ENCODE results near the gene GALNT6.

The GALNT6 gene

DNA sequence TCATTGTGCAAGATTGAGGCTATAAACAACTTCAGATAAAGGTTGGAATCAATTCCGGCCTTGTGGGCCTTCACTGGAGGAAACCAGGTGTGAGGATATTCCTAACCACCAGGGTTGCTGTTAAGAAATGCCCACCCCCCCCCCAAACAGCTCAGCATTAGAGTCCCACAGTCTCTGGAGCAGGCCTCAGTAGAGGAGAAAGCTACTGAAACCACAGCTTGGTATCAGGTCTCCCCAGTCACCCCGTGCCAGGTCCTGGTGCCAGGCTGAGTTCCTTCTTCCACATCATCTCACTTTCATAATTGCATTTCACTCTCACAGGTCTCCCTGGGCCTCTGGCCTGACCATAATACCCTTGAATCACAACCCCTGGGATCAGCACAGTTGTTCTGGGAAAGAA is 12.5 kb downstream of the GALNT6 start:
- no peak overlapping the region for H3K4me3 Mint-ChIP-seq
- H3K36me3 Mint-ChIP-seq, result peaks cover 61% of the 10 kb centered on the region
- no peaks in the 10 kb centered on the region for H3K9me3 Mint-ChIP-seq
- ATAC-seq, result no peak
- H3K4me1 Mint-ChIP-seq, result peaks cover 38% of the 10 kb centered on the region
- H3K27me3 Mint-ChIP-seq, result no peaks in the 10 kb centered on the region
- no peak overlapping the region for H3K27ac Mint-ChIP-seq

DNA sequence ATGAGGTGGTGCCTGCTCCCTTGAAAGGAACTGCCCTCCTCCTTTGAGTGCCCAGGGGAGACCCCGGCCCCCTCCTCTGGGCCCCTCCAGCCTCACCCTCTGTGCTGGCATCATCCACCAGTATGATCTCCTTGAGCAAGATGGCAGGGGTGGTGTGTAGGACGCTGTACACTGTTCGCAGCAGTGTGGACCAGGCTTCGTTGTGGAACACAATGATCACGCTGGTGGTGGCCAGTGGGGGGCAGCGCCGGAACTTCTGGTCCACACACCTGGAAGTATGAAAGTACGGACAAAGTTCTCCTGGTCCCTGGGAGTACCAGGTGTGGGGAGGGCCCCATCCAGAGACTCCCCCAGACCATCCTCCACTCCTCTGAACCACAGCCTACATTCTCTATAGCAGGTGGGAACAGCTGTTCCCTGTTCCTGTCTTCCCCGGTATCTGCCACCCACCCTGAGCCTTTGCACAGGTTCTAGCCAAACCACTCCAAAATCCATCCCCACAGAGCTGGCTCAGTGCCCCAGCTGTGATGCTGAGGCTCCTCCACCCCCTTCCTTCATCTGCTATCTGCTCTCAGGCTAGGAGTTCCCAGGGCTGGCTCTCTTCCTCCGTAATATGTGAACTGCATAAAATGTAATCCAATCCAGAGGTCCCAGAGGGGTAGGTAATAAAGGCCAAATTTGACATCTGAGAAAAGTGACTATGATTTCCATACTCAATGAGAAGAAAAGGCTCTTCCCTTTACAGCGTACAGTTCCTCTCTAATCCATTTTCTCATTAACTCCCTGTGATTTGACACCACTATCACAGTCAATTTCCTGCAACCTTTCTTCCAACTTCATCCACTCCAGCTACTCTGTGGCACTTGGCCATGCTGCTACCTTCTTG is 13.9 kb downstream of the GALNT6 start:
- Mint-ChIP-seq H3K4me1 (peaks cover 33% of the 10 kb centered on the region), H3K27me3 (no peaks in the 10 kb centered on the region), H3K9me3 (no peaks in the 10 kb centered on the region), H3K27ac (no peak overlapping the region), H3K4me3 (no peak overlapping the region), H3K36me3 (peaks cover 68% of the 10 kb centered on the region)
- ATAC-seq, result no peak

- Mint-ChIP-seq H3K9me3 (no peaks in the 10 kb centered on the region), H3K27ac (no peak overlapping the region), H3K36me3 (peaks cover 55% of the 10 kb centered on the region), H3K27me3 (no peaks in the 10 kb centered on the region), H3K4me1 (peaks cover 35% of the 10 kb centered on the region), H3K4me3 (no peak overlapping the region)
- no peak for ATAC-seq
These were observed 16.4 kb downstream of the GALNT6 start for GRCh38 chr12:51374856-51375255.

DNA sequence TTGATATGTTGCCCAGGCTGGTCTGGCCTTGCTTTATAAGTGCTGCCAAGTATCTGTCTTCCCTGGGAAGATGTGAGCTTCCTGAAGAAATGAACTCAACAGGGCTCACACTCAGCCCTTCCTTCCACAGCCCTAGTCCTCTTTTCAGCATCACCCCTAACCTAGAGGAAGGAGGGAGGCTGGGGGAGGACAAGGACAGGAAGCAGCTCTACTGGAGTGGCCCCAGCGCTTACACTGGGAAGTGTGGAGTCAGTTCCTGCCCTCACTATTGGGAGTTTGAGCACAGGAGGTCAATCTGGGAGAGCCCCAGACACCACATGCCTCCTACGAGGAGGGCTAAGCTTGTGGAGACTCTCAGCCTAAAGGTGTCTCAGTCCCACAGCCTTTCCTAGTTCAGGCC is 16.8 kb downstream of the GALNT6 start:
- Mint-ChIP-seq H3K27me3 (no peaks in the 10 kb centered on the region), H3K9me3 (no peaks in the 10 kb centered on the region), H3K36me3 (peaks cover 50% of the 10 kb centered on the region), H3K27ac (no peak overlapping the region), H3K4me1 (peaks cover 40% of the 10 kb centered on the region), H3K4me3 (no peak overlapping the region)
- ATAC-seq, result no peak

- ATAC-seq, result no peak
- peaks cover 42% of the 10 kb centered on the region for H3K36me3 Mint-ChIP-seq
- no peak overlapping the region for H3K27ac Mint-ChIP-seq
- no peaks in the 10 kb centered on the region for H3K9me3 Mint-ChIP-seq
- H3K27me3 Mint-ChIP-seq, result no peaks in the 10 kb centered on the region
- H3K4me1 Mint-ChIP-seq, result peaks cover 44% of the 10 kb centered on the region
- no peak overlapping the region for H3K4me3 Mint-ChIP-seq
These were observed 18.0 kb downstream of the GALNT6 start for GRCh38 chr12:51373187-51373586.

GRCh38 chr12:51372021-51372420 is 19.2 kb downstream of the GALNT6 start:
- no peak for ATAC-seq
- no peaks in the 10 kb centered on the region for H3K9me3 Mint-ChIP-seq

GRCh38 chr12:51371295-51371953 is 19.8 kb downstream of the GALNT6 start:
- ATAC-seq, result no peak
- peaks cover 30% of the 10 kb centered on the region for H3K36me3 Mint-ChIP-seq
- no peaks in the 10 kb centered on the region for H3K9me3 Mint-ChIP-seq
- no peaks in the 10 kb centered on the region for H3K27me3 Mint-ChIP-seq
- H3K4me1 Mint-ChIP-seq, result peaks cover 44% of the 10 kb centered on the region
- H3K4me3 Mint-ChIP-seq, result no peak overlapping the region
- peak overlapping the region; percentile 15 for H3K27ac Mint-ChIP-seq

More at GRCh38 chr12:51372021-51372420, 19.2 kb downstream of the GALNT6 start:
- peaks cover 44% of the 10 kb centered on the region for H3K4me1 Mint-ChIP-seq
- no peak overlapping the region for H3K27ac Mint-ChIP-seq
- peaks cover 30% of the 10 kb centered on the region for H3K36me3 Mint-ChIP-seq
- H3K4me3 Mint-ChIP-seq, result no peak overlapping the region
- H3K27me3 Mint-ChIP-seq, result no peaks in the 10 kb centered on the region

DNA sequence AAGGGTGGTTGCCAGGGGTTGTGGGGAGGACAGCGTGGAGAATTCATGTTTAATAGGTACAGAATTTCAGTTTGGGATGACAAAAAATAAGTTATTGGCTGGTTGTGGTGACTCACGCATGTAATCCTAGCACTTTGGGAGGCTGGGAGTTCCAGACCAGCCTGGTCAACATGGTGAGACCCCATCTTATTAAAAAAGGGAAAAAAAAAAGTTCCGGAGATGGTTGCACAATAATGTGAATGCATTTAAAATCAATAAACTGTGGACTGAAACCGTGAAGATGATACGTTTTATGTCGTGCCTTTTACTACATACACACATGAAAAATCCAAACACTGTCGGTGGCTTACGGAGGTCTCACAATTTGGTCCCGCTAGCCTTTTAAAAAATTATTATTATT is 20.5 kb downstream of the GALNT6 start:
- no peaks in the 10 kb centered on the region for H3K9me3 Mint-ChIP-seq
- H3K4me3 Mint-ChIP-seq, result no peak overlapping the region
- H3K27me3 Mint-ChIP-seq, result no peaks in the 10 kb centered on the region
- no peak overlapping the region for H3K27ac Mint-ChIP-seq
- no peak for ATAC-seq
- H3K4me1 Mint-ChIP-seq, result peaks cover 44% of the 10 kb centered on the region
- H3K36me3 Mint-ChIP-seq, result peaks cover 30% of the 10 kb centered on the region

GRCh38 chr12:51369581-51369980 is 21.6 kb downstream of the GALNT6 start:
- H3K4me1 Mint-ChIP-seq, result peaks cover 44% of the 10 kb centered on the region
- no peak for ATAC-seq
- no peaks in the 10 kb centered on the region for H3K27me3 Mint-ChIP-seq
- no peaks in the 10 kb centered on the region for H3K9me3 Mint-ChIP-seq
- peaks cover 21% of the 10 kb centered on the region for H3K36me3 Mint-ChIP-seq
- H3K27ac Mint-ChIP-seq, result peak overlapping the region; percentile 56
- peak overlapping the region; percentile 28 for H3K4me3 Mint-ChIP-seq

DNA sequence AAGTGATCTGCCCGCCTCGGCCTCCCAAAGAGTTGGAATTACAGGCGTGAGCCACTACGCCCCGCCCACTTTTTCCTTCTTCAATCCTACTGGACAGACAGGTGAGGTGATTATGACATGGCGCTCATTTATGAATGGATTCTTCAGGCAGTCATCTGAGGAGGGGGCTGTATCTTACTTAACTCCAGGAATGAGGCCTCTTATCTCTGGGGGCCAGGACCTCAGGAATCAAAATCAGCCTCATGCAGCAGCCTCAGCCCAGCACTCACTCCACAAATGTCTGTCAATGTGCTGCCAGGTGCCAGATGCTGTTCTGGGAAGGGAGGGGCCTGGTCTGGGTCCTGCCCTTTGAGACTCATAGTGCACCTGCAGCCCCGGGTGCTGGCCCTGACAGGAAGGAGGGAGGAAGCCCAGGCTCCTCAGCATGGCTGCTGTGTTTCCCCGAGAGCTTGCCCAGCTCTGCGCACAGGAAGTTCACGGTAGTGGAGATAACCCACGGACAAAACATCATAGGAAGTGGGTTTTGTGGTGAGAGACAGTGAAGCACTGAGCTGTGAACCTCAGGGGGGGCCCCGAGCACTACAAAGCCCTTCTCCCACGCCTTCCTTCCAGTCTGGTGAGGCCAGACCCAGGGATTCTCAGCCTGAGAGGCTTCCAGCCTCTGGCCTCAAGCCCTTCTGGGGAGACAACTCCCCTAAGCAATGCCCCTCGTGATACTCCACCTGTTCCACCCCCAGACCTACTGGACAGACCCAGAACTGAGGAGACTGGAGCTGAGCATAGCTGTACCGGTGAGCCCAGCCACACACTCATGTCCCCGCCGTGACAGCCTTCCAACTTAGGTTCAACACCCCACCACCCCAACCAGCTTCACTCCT is 22.3 kb downstream of the GALNT6 start:
- peak; percentile 99 for ATAC-seq
- H3K27ac Mint-ChIP-seq, result peak overlapping the region; percentile 56
- peaks cover 19% of the 10 kb centered on the region for H3K36me3 Mint-ChIP-seq
- no peaks in the 10 kb centered on the region for H3K27me3 Mint-ChIP-seq
- peak overlapping the region; percentile 50 for H3K4me3 Mint-ChIP-seq
- H3K4me1 Mint-ChIP-seq, result peaks cover 44% of the 10 kb centered on the region
- no peaks in the 10 kb centered on the region for H3K9me3 Mint-ChIP-seq

DNA sequence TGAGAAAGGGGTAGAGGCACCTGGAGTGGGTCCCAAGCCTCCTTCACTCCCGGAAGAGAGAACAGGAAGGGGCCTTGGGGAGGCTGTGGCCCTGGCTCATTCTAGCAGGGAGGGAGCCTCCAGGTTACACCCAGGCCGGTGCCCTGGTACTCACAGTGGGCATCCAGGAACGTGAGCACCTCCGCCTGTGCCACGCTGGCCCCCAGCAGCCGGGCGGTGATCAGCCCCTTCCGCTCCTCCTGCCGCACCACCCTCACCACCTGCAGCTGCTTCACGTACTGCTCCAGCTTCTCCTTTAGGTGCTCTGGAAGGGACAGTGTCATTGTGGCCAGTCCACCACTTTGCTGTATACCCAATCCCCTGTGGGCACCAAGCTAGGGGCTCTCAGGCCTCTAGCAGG is 25.9 kb downstream of the GALNT6 start:
- no peaks in the 10 kb centered on the region for H3K9me3 Mint-ChIP-seq
- H3K4me1 Mint-ChIP-seq, result peaks cover 41% of the 10 kb centered on the region
- peaks cover 33% of the 10 kb centered on the region for H3K36me3 Mint-ChIP-seq
- H3K27me3 Mint-ChIP-seq, result peaks cover 14% of the 10 kb centered on the region
- H3K27ac Mint-ChIP-seq, result no peak overlapping the region
- ATAC-seq, result no peak
- H3K4me3 Mint-ChIP-seq, result no peak overlapping the region

- H3K4me1 Mint-ChIP-seq, result peaks cover 42% of the 10 kb centered on the region
These were observed 27.2 kb downstream of the GALNT6 start for GRCh38 chr12:51364001-51364400.

DNA sequence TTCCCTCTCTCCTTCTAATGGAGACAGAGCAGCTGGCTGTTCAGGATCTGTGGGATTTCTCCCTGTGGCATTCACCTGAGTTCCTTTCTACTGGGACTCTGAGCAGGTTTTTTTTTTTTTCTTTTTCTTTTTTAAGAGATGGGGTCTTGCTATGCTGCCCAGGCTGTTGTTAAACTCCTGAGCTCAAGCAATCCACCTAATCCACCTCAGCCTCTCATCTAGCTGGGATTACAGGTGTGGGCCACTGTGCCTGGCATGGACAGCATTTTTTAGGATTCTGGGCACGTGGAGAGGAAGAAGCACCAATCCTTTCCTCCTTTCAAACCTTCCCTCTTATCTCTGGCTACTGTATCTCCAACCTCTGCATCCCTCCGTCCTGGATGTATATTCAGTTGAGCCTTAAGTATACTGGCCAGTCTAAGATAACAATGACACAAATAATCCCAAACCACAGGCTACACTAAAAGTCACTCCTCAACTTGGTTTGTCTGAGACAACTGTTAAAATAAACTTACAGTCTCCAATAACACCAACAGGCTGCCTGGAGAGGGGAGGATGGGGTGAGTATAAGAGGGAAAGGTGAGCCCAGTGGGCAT is 28.4 kb downstream of the GALNT6 start:
- H3K27ac Mint-ChIP-seq, result no peak overlapping the region
- peaks cover 42% of the 10 kb centered on the region for H3K4me1 Mint-ChIP-seq
- H3K9me3 Mint-ChIP-seq, result no peaks in the 10 kb centered on the region
- ATAC-seq, result no peak
- no peak overlapping the region for H3K4me3 Mint-ChIP-seq
- H3K36me3 Mint-ChIP-seq, result peaks cover 49% of the 10 kb centered on the region
- peaks cover 16% of the 10 kb centered on the region for H3K27me3 Mint-ChIP-seq

More at GRCh38 chr12:51364001-51364400, 27.2 kb downstream of the GALNT6 start:
- Mint-ChIP-seq H3K27ac (no peak overlapping the region), H3K9me3 (no peaks in the 10 kb centered on the region), H3K4me3 (no peak overlapping the region), H3K36me3 (peaks cover 43% of the 10 kb centered on the region), H3K27me3 (peaks cover 16% of the 10 kb centered on the region)
- ATAC-seq, result no peak

DNA sequence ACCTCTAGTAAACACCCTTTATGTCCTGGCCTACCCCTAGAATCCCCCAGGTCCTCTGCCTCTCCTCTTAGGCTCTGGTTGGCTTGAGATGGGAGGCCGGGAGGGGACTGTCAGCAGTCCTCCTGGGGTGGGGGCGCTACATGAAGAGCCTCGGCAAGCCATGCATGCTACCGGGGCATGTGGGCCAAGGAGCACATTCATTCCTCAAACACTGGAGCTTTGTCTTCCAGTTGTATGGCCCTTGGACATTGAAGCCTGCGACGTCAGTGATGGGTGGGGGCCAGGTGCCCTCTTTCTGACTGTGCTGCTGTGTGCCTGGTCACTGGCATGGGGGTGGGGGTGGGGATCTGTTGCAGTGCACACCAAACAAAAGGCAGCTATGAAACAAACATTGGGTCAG is 28.9 kb downstream of the GALNT6 start:
- peaks cover 16% of the 10 kb centered on the region for H3K27me3 Mint-ChIP-seq
- no peaks in the 10 kb centered on the region for H3K9me3 Mint-ChIP-seq
- H3K27ac Mint-ChIP-seq, result no peak overlapping the region
- no peak overlapping the region for H3K4me3 Mint-ChIP-seq
- no peak for ATAC-seq
- peaks cover 42% of the 10 kb centered on the region for H3K4me1 Mint-ChIP-seq
- H3K36me3 Mint-ChIP-seq, result peaks cover 49% of the 10 kb centered on the region

All from stimulated activated memory B cell treated with anti-CD40 and anti-IgM and Interleukin-4, amounts not matched to agents 10 μg/mL and 1 μg/mL and 100 μg/mL, for 72 hours (primary cell).